RPMI8226 (cell line): ENCODE data around the gene C10orf105.

Experiments
- DNase-seq: peaks from one replicate; pipeline ENCODE4 v3.0.0-alpha.2; 2015

C10orf105 gene

DNA sequence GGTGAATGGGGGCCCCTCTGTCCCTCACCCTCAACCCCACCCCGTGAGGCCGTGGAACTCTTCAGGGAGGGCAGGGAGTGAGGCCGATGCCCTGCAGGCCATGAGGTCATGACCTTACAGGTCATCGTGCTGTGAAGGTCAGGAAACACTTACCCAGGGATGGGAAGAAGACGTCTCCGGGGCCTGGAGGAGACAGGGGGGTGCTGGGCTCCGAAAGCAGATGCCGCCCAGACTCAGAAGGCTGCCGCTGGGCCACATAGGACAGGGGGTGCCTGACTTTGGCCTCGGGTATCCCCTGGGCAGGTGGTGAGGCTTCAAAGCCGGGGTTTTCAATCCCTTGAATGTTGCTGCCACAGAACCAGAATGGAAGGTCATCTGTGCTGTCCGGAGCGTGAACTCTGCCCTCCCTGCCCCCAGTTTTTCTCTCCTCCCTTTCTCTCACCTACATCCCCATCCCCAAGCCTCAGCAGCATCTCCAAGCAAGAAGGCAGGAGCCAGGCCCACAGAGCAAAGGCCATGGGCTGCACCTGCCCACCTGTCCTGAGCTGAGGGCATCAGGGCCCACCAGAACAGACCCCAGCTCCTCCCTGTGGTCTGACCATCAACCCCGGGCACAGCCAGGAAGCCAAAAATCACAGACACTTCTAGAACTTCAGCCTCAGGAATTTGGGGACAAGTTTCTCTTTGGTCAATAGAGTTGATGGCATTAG, 32.1 kb upstream of the C10orf105 start:
- DNase-seq, result no peak

DNA sequence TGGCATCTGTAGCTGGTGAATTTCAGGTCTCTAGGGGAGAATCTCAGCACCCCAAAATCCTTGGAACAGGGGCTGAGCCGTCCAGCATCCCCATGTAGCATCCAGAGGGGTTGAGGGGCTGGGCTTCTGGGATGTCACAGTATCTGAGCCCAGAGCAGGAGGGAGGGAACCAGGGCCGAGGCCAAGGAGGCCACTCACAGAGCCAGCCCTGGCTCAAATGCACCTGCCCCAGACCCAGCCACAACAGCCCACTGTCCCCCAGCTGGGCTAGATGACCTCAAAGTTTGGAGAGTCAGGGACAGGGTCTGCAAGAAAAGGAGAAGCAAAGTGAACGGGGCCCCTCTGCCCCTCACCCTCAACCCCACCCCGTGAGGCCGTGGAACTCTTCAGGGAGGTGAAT, 31.4 kb upstream of the C10orf105 start:
- DNase-seq, result no peak

DNA sequence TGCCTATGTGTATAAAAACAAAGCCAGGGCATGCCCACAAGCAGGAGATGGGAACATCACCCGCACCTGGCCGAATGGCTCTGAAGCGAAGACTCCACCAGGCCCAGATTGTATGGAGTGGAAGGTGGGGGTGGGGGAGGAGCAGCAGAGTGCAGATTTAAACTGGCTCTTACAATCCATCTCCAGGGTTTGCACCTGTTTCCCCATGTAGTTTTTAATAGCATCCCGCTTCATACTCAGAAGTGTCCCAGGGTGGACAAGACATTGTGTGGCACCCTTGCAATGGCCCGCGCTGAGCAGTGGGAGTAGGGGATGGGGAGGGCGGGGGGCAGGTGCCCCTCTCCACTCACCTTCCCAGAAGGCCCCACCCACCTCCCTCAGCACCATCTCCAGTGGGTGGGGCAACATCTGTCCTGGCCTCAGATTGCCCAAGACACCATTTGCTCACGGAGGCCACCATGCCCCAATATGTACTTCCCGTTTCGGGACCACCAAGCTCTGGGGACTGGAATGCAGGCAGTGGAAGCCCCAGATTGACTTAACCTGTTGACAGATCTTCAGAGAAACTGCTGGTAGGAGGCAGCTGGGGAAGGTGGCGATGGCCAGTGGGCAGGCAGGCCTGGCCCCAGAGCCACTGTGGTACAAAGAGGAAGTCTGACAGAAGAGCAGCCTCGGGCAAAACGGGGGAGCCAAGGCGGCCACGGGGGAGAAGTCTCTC, 30.7 kb upstream of the C10orf105 start:
- DNase-seq, result no peak

DNA sequence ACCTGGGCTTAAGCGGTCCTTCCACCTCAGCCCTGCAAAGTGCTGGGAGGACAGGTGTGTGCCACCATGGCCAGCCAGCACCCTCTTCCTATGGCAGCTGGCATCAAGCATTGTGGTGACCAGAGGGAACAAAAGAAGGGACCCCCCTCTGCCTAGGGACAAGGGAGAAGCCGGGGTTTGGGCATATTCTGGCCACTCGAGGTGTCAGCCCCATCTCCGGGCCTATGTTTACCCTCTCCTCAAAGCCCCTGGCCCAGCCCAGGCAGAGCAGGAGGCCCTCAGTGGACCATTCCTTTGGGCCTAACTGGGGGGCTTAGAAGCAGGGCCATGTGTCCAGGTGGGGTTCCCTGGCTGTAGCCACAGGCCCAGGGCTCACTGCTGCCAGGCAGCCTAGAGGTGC, 29.8 kb upstream of the C10orf105 start:
- no peak for DNase-seq

DNA sequence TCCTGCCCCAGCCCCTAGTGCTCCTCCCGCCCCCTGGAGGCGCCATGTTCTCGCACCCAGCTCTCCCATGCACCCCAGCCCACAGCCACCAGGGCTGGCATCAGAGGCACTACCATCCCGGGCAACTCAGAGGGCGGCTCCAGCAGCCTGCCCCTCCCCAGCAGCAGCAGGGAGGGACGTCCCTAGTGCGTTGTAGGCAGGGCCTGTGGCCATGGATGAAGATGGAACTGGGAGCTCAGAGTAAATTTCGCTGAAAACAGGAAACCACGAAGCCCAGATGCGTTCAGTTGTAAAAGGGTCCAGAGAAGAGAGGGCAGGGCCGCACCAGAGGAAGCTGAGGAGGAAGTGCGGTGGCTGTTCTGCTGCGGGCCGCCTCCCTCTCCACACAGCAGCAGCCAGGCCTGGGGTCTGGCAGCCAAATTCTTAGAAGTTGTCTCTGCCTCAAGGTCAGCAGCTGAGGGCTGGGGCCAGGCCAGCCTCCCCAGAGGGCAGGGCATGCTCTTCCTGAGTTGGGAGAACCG, 29.2 kb upstream of the C10orf105 start:
- peak; percentile 78 for DNase-seq

DNA sequence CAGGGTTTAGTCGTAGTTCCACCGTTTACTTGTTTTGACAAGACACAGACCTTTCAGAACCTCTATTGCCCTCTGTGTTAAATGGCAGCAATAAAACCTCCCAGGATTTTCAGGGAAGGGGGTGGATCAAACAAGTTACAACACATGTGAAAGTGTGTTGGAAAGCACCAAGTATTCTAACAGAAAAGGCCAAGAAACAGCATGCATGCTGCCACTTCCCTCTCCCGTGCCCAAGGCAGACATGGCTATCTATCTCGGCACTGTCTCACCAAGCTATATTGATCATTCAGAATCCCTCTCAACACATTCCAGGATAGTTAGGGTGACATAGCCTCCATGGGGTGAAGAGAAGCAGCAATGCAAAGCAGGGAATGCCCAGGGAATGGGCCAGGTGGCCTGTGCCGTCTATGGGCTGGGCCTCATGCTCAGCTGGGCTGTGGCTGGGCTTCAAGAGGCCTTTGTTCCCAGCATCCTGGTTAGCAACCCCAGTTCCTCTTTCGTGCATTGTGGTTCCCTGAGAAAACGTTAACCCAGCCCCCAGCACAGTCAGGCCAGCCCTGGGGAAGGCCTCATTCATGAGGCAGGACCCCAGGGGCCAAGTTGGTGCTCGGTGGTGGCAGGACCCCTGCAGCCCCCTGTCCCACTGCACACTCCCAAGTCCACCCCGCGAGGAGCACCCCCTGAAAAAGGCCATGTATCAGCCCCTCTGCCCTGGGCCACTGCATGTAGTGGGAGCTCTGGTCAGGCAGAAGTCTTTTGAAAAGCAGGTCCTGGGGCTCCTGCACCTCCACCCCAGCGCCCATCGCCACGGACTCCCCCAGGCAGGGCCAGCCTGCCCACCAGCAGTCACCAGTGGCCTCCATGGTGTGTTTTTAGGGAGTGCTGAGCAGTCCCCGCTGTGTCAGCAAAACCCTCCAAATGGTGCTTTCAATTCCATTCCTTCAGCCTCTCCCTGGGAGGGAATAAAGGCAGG, 28.3 kb upstream of the C10orf105 start:
- peak; percentile 30 for DNase-seq

DNA sequence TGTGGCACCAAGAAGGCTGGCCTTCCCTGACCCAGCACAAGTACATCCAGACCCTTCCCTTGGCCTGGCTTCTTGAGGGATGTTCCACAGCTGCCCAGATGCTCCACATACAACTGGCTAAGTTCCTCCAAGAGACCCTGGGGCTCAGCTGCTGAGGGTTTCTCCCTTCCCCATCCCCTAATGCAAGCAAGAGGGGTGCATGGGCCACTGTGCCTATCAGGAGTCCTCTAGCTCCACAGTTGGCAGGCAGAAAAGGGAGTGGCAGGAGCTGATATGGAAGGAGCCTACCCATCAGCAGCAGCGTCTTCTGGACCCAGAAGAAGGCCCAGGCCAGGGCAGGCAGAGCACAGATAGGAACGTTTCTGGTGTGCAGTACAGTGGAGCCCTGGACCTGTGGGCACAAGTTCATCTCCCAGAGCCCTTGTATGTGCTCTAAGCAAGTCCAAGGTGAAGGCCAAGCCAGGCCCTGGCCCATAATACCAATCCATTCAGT, 27.5 kb upstream of the C10orf105 start:
- DNase-seq, result no peak

DNA sequence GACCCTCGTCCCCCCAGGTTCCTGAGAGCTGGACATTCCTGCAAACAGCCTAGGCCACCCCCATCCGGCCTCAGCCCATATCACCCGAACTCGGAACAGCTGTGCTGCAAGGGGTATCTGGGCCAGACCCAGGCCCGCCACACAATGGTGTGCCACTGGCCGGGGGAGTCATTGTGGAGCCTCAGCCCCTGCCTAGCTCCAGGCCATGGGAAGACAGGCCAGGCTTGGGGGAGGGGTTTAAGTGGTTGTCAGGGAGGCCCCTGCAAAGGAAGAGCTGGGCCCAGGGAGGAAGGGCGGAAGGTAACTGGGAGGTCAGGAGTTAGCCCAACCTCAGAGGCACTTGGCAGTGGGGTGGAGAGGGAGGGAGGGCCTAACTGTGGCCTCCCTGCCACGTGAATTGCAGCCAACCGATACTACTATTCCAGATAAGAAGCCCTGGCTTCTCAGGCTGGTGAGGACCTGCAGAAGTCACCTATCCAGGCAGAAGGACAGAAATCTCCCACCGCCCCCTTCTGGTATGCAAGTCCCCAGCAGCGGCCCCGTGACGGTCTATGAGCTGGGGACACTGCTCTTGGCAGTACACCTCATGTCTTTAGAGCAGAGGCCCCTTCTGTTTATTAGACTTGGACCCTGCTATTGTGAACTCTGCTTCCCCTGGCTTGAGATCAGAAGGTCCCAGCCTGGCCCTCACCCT, 26.9 kb upstream of the C10orf105 start:
- DNase-seq, result peak; percentile 27

DNA sequence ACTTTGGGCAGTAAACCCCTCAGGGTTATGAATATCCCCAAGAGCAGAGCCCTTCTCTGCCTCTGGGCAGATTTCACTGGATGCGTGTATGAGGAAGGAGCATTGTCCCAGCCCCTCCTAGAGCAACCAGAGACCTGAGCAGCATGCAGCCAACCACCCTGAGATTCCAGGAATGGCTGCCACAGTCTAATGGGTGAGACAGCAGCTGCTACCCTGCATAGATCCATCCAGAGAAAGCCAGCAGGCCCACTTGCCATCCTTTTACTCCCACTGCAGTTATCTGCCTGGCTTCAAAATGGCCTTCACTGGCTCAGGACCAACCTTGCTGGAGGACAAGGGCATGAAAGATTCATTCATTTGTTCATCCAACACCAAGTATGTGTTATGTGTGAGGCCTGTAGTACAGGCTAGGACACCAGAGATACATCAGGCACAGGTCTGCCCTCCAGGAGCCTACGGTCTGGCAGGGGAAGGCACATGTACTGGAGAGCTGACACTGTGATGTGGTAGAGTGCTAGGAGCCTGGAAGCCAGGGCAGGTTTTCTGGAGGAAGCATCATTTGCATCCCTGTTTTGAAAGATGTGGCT, 26.2 kb upstream of the C10orf105 start:
- DNase-seq, result no peak

DNA sequence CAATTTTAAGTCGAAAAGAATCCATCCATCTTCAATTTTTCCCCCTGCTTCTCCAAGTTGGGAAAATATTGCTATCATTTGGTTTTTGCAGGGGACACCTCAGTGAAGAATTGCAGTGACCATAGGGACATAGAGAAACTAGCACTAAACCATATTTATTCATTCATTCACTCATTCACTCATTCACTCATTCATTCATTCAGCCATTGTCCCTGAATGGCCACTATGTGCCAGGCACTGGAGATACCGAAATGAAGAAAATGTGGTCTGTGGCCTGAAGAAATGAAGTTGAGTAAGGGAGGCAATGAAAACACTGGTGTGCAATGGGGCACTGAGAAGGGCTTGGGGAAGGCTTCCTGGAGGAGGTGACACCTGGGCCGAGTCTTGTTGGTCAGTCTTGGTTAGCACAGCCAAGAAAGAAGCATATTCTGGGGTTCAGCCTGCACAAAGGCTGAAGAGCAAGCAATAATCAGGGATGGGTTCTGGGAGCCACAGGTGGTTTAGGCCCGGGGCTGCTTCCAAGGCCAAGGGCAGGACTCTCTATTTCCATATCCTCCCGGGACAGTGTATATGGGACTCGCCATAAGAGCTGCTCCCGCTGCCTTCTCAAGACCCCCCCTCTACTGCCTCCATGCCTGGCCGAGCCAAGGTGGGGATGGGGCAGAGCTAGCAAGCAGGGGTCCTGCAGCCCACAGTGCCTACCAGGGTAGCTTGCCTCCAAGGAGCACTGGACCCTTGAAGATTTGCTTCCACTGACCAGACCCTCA, 25.5 kb upstream of the C10orf105 start:
- DNase-seq, result no peak

DNA sequence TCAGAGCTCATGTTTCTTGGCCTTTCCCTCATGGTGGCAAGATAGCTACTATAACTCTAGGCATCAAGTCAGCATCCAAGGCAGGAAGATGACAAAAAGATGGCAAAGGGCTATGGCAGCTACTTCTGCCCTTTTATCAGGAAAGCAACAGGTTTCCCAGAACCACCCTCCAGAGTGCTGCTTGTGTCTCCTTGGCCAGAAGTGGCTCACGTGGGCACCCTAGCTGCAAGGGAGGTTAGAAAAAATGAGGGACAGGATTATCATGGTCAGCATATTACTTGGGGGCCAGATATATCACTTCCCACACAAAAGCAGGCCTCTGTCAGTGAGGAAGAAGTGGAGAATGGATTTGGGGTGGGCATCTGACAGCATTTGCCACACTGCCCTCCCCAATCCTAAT, 24.3 kb upstream of the C10orf105 start:
- DNase-seq, result no peak

DNA sequence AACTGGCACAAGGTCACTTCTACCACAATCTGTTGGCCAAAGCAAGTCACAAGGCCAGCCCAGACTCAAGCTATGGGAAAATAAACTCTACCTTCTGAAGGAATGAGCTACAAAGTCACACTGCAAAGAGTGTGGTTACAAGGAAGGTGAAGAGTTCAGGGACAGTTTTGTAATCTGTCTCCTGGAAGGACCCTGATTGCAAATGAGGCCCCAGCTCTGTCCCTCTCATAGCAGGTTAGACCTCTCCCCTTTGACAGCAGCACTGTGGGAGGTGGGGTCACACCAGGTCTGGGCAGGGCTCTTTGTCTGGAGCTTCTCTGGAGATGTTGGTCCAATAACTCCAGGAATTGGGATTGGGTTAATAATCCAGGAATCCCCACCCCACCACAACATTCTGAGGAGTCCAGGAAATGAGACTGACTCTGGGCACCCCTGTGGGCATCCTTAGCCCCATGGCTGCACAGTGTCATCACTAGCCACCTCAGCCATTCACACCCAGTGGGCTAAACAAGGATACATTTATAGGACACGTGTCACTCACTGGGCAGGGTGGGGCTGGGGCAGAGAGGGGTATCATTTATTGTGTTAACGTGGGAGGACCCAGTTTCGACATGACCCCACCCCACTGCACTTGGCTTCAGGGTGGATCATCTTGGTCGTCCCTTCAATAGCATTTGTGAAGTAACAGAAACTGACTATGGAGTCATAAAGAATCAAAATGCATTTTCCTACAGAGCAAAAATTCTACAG, 23.7 kb upstream of the C10orf105 start:
- DNase-seq, result no peak

DNA sequence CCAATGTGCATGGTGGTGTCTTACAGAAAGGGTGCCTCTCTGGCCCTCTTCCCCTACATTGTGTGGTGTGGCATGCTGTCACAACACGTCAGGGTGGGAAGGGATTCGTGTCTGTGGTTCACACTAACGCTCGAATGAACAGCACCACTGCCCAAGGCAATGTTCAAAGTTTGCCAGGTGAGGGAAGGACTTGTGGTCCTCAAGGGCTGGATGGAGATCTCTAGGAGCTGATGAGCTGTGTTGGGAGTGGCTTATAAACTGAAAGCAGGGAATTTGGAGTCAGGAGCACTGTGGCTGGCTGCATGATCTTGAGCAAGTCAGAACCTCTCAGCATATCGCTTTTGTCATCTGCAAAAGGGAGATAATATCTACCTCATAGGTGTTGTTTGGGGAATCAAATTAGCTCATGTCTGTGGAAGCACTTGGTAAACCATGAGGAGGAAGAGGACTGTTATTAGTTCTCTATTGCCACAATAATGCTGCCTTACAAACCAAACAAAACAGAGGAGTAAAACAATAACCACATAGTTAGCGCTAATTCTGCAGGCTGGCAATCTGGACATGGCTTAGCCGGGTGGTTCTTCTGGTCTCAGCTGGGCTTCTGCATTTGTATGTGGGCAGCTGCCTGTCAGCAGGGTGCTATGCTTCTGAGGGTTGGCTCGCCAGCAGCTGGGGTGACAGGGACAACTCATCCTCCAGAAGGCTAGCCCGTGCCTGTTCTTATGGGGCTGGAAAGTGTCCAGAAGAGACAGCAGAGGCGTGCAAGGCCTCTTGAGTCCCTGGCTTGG, 22.9 kb upstream of the C10orf105 start:
- no peak for DNase-seq

DNA sequence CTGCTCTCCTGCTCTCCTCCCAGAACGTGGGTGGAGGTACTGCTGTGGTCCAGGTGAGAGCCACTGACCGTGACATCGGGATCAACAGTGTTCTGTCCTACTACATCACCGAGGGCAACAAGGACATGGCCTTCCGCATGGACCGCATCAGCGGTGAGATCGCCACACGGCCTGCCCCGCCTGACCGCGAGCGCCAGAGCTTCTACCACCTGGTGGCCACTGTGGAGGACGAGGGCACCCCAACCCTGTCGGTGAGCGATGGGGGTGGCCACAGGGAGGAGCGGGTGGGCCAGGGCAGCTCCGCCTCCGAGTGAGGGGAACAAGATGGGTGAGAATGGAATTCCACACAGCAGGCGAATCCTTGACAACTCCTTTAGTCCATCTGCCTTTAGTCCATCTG, 22.1 kb upstream of the C10orf105 start:
- DNase-seq, result no peak

DNA sequence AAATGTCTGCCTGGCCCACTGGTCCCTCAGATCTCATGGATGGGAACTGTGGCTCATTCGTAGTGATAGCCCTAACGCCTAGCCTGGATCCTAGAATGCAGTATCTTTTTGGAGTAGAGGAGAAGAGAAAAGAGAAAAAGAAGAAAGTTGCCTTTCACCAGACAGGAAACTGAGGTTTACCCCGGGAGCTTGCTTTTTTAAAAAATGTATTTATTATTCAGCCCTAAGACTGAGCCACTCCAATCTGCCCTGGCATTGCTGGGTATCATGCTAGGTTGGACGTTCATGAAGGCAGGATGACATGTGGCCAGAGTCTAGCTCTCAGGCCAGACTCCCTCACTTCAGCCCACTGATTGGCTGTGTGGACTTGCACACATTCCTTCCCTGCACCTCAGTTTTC, 21.5 kb upstream of the C10orf105 start:
- DNase-seq, result no peak

DNA sequence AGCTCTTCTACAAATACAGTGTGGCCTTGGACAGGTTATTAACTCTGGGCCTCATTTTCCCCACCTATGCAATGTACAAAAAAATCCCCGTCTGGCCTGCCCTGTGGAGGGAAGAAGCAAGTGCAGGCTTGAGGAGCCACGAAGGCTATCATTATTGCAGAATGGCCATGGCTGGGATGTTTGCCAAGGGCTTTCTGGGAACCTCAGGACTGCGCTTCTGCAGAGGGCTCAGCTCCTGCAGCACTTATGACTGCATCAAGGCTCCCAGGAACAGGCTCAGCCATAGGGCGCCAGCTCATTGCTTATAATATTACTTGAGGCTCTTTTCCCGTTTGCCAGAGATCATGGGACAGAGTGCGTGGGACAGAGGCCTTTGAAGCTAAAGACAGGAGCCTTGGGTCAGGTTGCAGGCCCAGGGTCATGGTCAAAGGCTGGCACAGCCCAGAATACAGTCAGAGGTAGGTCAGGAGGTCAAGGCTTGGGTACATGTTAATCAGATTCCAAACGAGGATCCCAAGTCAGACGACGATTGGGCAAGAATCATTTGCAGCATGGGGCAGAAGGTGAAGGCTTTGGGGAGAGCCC, 20.6 kb upstream of the C10orf105 start:
- DNase-seq, result peak; percentile 27

DNA sequence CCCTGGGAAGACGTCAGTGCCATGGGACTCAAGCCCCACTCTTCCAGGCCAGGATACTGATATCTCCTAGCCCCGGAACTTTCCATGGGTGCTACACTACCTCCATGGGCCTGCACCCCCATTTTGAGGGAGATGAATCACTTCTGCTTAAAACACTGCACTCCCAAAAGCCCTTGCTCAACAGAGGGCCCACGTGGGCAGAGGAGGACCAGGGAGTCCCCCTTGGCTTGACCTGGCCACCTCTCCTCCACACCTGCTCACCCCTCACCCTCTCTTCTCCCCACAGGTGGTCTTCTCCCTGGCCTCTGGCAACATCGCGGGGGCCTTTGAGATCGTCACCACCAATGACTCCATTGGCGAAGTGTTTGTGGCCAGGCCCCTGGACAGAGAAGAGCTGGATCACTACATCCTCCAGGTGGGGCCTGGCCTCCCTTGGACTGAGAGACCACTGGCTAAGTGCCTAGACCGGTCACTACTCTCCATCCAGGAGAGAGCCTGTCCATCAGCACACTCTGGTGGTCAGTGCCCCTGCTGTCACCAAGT, 19.9 kb upstream of the C10orf105 start:
- no peak for DNase-seq

DNA sequence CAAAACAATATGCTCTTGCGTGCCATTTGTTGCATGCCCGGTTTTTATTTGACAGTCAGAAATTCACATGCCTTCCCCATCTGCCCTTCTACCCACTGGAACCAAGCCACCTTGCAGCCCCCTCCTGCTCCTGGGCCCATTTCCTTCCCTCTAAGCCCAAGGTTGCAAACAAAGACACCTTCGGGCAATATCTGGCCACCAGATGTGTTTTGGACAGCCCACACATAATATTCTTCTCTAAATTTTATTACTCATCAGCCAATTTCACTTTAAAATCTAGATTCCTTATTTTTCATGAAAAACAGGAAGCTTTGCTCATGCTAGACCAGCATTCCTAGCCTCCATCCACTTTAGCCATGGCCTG, 18.2 kb upstream of the C10orf105 start:
- DNase-seq, result no peak
